HG03097 (cell line): Measurements from ENCODE around the gene ITGA7.
A peak's percentile ranks its signal among the peaks of the same experiment; 100 is the strongest.

ENCODE experiments used
- ATAC-seq: cut with Tn5 transposase; IDR thresholded peaks from one replicate; pipeline ENCODE4 v1.9.1; 2021; ENCODE audit not compliant: unreplicated experiment, low FRiP score

ITGA7 gene

GRCh38 chr12:55720894-55721444 lies 13.3 kb upstream of the ITGA7 start:
- ATAC-seq = no peak

- ATAC-seq = no peak
Observed at GRCh38 chr12:55720071-55720564, 12.4 kb upstream of the ITGA7 start, which contains the start of gene RDH5. Gene RDH5, plus strand, starts transcription at chr12:55720393. Its CDS starts 792 bp downstream, at chr12:55721185.

GRCh38 chr12:55719371-55719770 lies 11.7 kb upstream of the ITGA7 start:
- no peak for ATAC-seq

GRCh38 chr12:55718624-55719275 lies 11.0 kb upstream of the ITGA7 start:
- no peak for ATAC-seq

- ATAC-seq = no peak
Observed at GRCh38 chr12:55718015-55718414, 10.3 kb upstream of the ITGA7 start.

- no peak for ATAC-seq
Observed at GRCh38 chr12:55717011-55718007, 9.6 kb upstream of the ITGA7 start.

- no peak for ATAC-seq
Observed at GRCh38 chr12:55716582-55716957, 8.9 kb upstream of the ITGA7 start.

GRCh38 chr12:55715833-55716581 lies 8.3 kb upstream of the ITGA7 start, which contains the start of gene BLOC1S1:
Gene BLOC1S1, plus strand, starts transcription at chr12:55716046. Its CDS starts 6 bp downstream, at chr12:55716052.
- peak; percentile 87 for ATAC-seq

- no peak for ATAC-seq
Observed at GRCh38 chr12:55715169-55715764, 7.6 kb upstream of the ITGA7 start.

GRCh38 chr12:55713721-55714120 lies 6.0 kb upstream of the ITGA7 start:
- no peak for ATAC-seq

- no peak for ATAC-seq
Observed at GRCh38 chr12:55712700-55713415, 5.2 kb upstream of the ITGA7 start.

- no peak for ATAC-seq
Observed at GRCh38 chr12:55711786-55712553, 4.3 kb upstream of the ITGA7 start.

- no peak for ATAC-seq
Observed at GRCh38 chr12:55708695-55709233, 1.1 kb upstream of the ITGA7 start.

GRCh38 chr12:55707219-55707671 lies 459 bp downstream of the ITGA7 start:
- ATAC-seq = no peak

GRCh38 chr12:55706568-55707218 lies 1.0 kb downstream of the ITGA7 start:
- no peak for ATAC-seq

- no peak for ATAC-seq
Observed at GRCh38 chr12:55705782-55706402, 1.8 kb downstream of the ITGA7 start.
